GM18499 (cell line): ENCODE data around the gene TNPO3.

ENCODE experiments used
- ATAC-seq: cut with Tn5 transposase; IDR thresholded peaks from one replicate; pipeline ENCODE4 v1.9.1; 2021; ENCODE audit warnings: moderate number of reproducible peaks; ENCODE audit not compliant: insufficient read depth, unreplicated experiment

Gene TNPO3

GRCh38 chr7:128912281-128912680 lies 142.6 kb downstream of the TNPO3 start:
- ATAC-seq, result no peak

GRCh38 chr7:128911423-128912031 lies 143.4 kb downstream of the TNPO3 start:
- ATAC-seq, result no peak

- ATAC-seq, result no peak
Observed at GRCh38 chr7:128910569-128910945, 144.4 kb downstream of the TNPO3 start, which contains the start of gene KCP. Gene KCP (minus strand): TSS chr7:128910709. CDS start chr7:128910676, 33 bp downstream.

- ATAC-seq, result no peak
Observed at GRCh38 chr7:128909625-128910568, 145.0 kb downstream of the TNPO3 start.

GRCh38 chr7:128908750-128909624 lies 145.9 kb downstream of the TNPO3 start:
- ATAC-seq, result no peak

GRCh38 chr7:128906766-128907559 lies 147.9 kb downstream of the TNPO3 start:
- no peak for ATAC-seq

- no peak for ATAC-seq
Observed at GRCh38 chr7:128906001-128906765, 148.7 kb downstream of the TNPO3 start.

- ATAC-seq, result no peak
Observed at GRCh38 chr7:128904381-128905197, 150.3 kb downstream of the TNPO3 start.
